Vagina (tissue), 2 donors: ENCODE measurements around the gene DNAAF2.

ENCODE experiments used
- CTCF ChIP-seq, 3 experiments: fragments of 450-650 bp in 2 of 3; fragments of 200-600 bp in 1 of 3; sonication (generic) in 1 of 3; IDR thresholded peaks; one replicate each; pipeline ENCODE4 v1.5.1; 2017 to 2019; ENCODE audit warnings: antibody characterized with exemption in 3 of 3, mild to moderate bottlenecking in 2 of 3, moderate library complexity in 2 of 3
- POLR2A ChIP-seq, 2 donors: fragments of 450-650 bp; IDR thresholded peaks; one replicate each; pipeline ENCODE4 v1.6.1; 2017; ENCODE audit warnings: antibody characterized with exemption in 2 of 2, mild to moderate bottlenecking in 2 of 2, moderate library complexity in 2 of 2
- POLR2AphosphoS5 ChIP-seq, 2 donors: sonication (generic); formaldehyde crosslinking; IDR thresholded peaks; one replicate each; pipeline ENCODE4 v1.9.0; 2017; ENCODE audit warnings: antibody characterized with exemption in 2 of 2, mild to moderate bottlenecking in 2 of 2, low read depth in 1 of 2; ENCODE audit not compliant: insufficient read depth in 1 of 2

GRCh38 chr14:49620182-49621113 lies 14.6 kb downstream of the DNAAF2 start, which contains the start of the genes MGAT2 and RPL36AL:
- TF ChIP-seq CTCF (IDR thresholded peaks at IDR 0.05) (peak in 1 of 3 experiments; percentile 34), POLR2A (IDR thresholded peaks at IDR 0.05) (peak; percentile 48 to 85), POLR2AphosphoS5 (IDR thresholded peaks at IDR 0.05; ENCODE audit: insufficient read depth in 1 of 2, low read depth in 1 of 2) (peak; percentile 91 to 100)
